Fibroblast of skin of scalp (primary cell): Measurements from ENCODE around the gene NCOA4.
"Not testable (repeated sequence)": the region's sequence is repeated elsewhere in the genome, so short reads cannot be mapped to it uniquely, and the experiment has no call there.

Experiments used
- DNase-seq: peaks from one replicate; pipeline ENCODE4 v3.0.0-alpha.2; 2013

NCOA4 gene

GRCh38 chr10:46052057-46052790 is 21.8 kb upstream of the NCOA4 start:
- DNase-seq: no peak

DNA sequence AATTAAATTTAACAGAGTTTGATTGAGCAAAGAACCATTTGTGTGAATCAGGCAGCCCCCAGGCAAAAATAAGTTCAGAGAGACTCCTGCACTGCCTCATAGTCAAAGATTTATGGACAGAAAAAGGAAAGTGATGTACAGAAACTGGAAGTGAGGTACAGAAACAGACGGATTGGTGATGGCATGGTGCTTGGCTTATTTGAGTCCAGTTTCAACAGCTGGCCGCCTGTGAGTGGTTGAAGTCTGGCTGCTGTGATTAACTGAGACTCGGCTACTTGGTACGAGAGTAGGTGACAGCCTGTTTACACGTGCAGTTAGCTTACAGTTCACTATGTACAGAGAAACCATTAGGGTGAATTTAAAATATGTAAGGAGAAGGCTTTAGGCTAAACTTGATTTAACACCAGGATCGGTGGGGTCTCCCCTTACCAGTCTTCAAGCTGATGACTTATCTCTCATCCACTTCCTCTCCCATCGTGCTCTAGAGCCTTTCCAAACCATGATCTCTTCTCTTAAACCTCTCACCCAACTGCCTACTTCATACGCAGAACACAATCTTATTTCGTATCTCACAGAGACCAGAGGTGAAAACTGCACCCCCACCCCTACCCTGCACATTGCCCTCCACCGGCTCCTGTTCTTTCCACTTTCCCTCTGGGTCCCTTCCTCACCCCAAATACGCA is 20.7 kb upstream of the NCOA4 start:
- DNase-seq: no peak

DNA sequence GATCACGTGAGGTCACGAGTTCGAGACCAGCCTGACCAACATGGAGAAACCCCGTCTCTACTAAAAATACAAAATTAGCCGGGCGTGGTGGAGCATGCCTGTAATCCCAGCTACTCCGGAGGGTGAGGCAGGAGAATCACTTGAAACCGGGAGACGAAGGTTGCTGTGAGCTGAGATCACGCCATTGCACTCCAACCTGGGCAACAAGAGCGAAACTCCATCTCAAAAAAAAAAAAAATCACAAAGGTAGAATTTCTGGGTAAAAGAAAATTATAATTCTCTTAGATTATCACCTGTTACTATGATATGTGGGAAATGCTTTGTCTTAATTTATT is 19.0 kb upstream of the NCOA4 start:
- not testable (repeated sequence) for DNase-seq

DNA sequence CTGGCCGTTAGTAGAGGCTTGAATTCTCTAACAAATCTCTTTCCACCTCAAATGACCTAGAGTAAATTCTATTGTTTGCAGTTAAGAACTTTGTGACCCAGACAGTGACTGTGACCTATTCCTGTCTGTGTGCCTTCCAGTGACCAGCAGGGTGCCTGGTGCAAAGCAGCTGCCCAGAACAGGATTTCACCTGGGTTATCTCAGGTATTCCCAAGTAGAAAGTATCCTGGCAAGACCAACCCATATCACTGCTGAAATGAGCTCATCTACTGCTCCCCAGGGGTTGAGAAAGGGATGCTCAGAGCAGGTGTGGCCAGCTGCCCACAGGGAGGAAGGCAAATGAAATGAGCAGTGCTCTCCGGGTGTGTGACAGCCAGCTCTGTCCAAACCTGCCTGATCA is 17.7 kb upstream of the NCOA4 start:
- DNase-seq: no peak

DNA sequence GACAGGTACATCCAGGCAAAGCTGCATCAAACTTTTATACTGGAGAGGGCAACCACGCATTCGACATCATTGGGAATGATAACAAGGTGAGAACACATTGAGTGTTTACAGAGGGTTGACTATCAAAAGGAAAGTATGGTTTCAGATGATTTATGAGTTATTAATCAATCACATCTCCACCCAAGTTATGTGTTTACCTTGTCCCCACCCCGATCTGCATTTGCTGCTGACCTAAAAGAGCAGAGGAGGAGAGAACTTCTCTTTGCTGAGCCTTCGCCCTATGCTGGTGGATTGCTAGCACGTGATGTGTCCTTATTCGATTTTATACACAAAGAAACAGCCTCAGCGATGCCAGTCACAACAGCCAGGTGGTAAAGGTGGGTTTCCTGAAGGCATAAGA is 15.8 kb upstream of the NCOA4 start, which contains the start of gene MSMB:
Gene MSMB (minus strand): TSS at position 9 of the 400 bp plus-strand sequence. CDS start 32 bp downstream, outside the sequence.
- DNase-seq: no peak

DNA sequence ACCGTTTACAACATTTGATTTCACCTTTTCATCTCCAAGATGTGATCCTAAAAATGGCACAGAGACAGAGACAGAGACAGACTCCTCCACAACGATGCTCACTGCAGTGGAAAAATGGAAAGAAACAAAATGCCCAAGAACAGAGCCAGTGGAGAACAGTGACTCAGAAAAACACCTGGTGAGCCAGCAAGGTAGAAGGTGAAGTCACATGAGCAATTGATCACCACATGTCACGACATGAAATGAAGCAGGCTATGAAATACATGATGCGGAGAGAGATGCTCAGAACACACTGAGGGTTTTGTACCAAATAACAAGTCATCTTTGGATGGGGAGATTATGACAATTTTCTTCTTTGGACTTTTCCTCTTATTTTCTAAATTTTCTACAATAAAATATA is 12.1 kb upstream of the NCOA4 start:
- DNase-seq: no peak

- DNase-seq: no peak
Observed at GRCh38 chr10:46040004-46040403, 9.6 kb upstream of the NCOA4 start.

DNA sequence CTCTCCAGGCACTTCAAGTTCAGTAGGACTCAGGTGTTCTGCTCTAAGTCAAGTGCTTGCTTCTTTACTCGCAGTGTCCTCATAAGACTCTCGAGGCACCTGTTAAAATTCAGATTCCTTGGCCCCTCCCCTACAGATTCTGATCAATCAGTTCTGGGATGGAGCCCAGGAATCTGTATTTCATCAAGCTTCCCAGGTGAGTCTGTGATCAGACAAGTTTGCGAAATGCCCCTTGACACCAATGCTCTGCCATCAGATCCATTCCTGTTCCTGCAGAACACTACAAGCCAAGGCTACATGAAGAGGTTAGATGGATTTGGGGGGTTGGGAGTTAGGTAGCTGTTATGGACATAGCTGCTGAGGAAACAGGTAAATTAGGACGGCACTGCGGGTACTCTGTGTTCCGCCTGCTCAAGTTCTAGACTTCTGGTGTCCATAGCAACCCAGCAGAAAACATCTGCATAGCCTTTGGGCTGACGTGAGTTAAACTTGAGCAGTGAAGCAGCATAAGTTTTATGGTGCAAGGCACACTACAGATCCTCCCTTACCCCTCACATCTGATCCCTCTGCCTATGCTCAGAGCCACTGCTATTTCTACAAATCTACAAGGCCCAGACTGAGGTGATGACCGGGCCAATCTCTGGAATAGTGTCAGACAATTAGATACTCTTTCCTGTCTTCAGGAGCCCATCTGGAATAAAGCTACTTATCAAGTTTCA is 6.8 kb upstream of the NCOA4 start:
- DNase-seq: no peak

DNA sequence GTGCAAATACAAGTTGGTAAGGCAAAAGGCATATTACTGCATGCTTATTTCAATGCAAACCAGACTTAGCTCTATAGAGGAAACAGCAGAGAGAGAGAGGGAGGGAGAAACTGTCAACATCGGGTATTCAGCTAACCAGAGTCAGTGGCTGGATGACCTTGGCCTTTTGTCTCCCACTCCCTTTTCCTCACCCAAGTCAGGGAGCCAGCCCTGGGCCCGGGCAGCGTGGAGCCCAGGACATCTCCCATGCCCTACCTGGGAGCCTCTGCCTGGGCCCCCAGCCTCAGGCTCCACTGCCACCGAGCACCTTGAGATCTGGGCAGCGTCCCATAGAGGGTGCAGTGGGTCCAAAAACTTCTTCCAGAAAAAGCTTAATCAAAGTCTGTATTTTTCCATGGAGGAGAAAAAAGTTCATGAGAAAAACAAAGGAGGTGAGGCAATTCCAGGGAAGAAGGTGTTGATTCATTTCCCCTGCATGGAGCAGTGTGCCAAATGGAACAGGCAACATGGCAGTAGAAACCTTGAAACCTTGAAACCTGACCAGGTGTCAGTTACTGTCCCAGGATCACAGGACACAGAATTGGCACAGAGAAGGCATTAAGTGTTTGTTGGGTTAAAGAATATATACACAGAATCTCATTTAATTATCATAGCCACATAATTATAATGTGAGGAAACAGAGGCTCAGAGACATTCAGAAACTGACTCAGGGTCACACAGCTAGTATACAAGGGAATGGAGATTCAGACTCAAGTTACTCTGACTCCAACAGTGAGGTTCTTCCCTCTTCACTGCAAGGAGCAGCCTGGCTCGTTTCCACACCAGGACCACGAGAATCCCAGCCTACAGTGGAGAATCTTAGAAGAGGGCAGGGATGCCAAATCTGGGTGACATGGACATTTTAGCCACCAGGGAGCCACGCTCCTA is 5.8 kb upstream of the NCOA4 start:
- no peak for DNase-seq

DNA sequence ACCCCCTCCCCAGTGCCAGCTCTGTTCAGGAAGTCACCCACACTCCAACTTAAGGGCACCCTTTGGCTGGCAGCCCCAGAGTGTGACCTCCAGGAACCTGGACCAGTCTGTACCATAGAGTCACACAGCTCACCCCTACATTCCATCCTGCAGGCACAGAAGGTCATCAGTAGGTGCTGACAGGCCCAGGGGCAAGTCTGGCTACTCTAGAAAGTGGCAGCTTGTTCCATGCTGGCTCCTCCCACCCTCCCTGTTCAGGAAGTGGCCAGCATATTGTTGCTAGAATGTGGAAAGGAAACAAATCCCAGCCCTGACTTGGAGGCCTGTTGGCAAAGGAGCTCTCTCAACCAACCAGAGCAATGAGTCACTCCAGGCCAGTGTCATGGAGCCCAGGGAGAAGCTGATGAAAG is 3.2 kb upstream of the NCOA4 start:
- DNase-seq: peak; percentile 86

- DNase-seq: no peak
Observed at GRCh38 chr10:46031648-46032532, 1.5 kb upstream of the NCOA4 start.

DNA sequence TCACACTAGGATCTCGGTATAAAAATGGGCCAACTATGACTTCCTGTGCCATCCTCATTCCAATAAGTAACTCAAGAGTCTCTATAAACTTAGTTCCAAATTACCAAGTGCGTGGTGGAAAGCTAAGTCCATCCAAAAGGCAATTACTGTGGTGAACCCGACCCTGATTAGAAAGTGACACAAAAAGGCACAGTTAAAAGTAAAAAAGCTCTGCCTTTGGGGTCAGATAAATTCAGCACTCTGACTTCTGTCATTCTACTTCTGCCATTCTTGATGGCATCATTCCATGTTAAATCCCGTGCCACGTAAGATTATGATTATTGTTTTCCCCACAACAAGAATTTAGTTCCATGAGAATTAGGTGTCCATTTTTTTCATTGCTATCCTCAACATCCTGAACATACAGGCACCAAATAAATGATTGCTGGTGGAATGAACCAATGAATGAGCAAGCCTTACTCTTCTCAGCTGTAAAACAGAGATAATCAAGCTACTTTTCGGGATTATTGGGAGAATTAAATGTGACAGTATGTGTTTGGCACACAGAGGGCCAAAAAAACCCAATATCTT is 877 bp downstream of the NCOA4 start:
- no peak for DNase-seq

- DNase-seq: peak; percentile 63
Observed at GRCh38 chr10:46028584-46029460, 1.6 kb downstream of the NCOA4 start.

DNA sequence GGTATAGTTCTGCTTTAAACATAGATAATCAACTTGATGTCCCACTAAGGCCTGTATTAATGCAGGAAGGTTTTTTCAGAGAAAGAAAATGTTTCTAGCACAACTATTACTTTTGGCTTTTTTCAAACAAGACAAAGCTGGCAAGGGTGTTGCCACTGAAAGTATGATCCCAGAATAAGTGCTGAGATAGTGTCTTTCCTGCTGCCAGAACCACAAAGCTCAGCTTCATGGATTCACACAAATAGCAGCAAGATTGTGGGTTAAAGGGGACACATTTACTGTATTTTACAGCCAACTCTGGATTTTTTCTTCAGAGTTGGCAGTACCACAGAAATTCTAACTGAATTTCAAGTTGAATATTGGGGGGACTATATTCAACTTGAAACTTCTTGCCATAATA is 4.3 kb downstream of the NCOA4 start:
- DNase-seq: no peak

DNA sequence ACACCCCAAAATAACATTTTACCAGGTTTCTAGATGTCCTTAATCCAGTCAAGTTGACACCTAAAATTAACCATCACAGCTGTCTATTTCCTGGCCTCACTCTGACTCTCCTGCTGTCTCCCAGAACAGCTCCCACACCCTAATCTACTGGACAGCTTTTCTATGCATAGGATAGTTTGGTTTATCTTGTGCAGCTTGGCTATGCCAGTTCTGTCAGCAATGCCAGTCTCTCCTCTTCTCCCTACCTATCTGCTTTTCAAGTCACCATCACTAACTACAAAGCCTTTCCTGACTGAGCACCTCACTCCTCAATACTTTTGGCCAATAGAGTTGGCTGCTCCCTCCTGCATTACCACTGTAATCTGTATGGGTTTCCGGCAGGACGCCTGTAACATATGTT is 5.0 kb downstream of the NCOA4 start:
- DNase-seq: no peak

DNA sequence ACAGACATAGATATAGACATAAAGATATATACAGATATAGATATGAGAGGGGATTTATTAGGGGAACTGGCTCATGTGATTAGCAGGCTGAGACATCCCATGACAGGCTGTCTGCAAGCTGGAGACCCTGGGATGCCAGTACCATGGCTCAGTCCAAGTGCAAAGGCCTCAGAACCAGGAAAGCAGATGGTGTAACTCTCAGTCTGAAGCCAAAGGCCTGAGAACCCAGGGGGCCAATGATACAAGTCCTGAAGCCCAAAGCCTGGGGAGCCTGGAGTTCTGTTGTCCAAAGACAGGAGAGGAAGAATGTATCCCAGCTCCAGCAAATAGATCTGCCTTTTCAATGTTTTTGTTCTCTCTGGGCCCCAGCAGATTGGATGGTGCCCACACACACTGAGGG is 5.5 kb downstream of the NCOA4 start:
- DNase-seq: no peak

GRCh38 chr10:46022978-46023702 is 7.3 kb downstream of the NCOA4 start:
- peak; percentile 85 for DNase-seq

DNA sequence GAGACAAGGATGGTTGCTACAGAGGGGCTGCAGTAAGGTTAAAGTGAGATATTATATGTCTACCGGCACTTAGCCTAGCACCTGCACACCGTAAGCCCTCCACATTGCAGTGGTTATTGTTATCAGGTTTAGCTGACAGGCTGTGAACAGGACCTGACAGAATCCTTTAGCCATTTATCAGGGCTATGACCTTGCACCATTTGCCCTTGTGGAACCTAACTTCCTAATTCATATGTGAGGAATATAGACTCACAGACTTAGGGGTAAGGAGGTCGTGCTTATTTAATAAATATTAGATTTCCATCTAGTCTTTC is 10.1 kb downstream of the NCOA4 start:
- no peak for DNase-seq

- DNase-seq: no peak
Observed at GRCh38 chr10:46019569-46020343, 10.7 kb downstream of the NCOA4 start.
